GM19468 (cell line): Measurements from ENCODE around the gene CREBBP.
A peak's percentile ranks its signal among the peaks of the same experiment; 100 is the strongest.

Experiments
- ATAC-seq: cut with Tn5 transposase; IDR thresholded peaks from one replicate; pipeline ENCODE4 v1.9.1; 2021; ENCODE audit warnings: mild to moderate bottlenecking, moderate library complexity, moderate number of reproducible peaks; ENCODE audit not compliant: unreplicated experiment; ENCODE audit errors: extremely low read depth

The CREBBP gene

DNA sequence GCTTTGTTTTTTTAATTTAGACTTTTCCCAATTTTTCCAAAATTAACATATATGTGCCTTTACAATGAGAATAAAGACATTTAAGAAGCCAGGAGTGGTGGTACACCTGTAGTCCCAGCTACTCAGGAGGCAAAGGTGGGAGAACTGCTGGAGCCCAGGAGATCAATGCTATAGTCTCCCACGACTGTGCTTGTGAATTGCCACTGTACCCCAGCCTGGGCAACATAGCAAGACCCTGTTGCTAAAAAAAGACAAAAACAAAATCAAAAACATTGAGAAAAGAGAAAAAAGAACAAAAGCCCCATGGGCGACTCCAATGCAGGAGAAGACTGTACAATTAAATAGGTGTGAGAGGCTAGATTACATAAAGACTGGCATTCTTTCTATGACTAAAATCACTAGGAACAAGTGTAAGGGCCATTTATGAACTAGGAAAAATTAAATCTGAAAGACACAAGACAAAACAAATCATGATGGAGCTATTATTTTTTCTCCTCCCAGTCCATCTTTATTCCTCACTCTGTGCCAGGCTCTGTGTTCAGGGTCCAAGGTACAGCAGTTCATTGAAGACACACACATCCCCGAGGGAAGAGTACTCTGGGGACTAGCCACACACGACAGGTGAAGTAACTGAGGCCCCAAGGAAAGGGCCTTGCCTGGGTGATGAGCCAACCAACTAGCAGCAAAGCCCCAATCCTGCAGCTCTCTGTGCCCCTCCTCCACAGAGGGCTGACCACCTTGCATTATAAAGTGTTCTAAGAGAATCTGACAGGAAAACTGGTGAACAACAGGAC lies 79.8 kb downstream of the CREBBP start:
- ATAC-seq, result no peak

- ATAC-seq, result no peak
These were observed 80.5 kb downstream of the CREBBP start for GRCh38 chr16:3800019-3800418.

- no peak for ATAC-seq
These were observed 81.2 kb downstream of the CREBBP start for GRCh38 chr16:3799354-3799753.

DNA sequence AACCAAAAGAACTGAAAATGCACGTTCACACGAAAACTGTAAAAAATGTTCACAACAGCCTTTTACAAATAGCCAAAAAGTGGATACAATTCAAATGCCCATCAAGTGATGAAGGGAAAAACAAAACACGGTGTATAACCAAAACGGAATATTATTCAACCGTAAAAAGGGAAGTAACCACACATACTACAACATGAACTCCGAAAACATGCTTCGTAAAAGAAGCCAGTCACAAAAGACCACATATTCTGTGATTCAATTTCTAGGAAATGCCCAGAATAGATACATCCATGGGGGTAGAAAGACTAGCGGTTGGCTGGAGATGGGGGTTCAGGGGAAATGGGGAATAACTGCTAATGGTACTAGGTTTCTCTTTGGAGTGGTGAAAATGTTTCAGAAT lies 81.7 kb downstream of the CREBBP start:
- ATAC-seq, result no peak

GRCh38 chr16:3797904-3798811 lies 82.4 kb downstream of the CREBBP start:
- ATAC-seq, result no peak

- no peak for ATAC-seq
These were observed 83.0 kb downstream of the CREBBP start for GRCh38 chr16:3797473-3797872.

DNA sequence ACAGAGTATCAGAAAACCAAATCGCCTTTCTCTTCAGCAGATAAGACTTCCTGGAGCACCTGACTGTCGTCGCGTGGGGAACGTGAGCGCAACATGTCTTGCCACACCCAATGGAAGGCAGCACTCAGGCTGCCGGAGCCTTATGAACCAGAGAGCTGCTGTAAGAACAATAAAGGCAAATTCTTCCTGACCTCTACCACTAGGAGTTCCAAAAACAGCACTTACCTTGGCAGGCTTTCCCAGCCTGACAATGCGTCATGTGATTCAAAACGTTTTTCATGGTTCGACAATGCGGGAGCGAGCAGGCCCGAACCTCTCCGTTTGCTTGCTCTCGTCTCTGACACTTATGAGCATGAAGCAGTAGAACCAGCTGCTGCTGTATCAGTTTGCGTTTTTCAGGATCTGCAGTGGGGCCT lies 87.3 kb downstream of the CREBBP start:
- no peak for ATAC-seq

DNA sequence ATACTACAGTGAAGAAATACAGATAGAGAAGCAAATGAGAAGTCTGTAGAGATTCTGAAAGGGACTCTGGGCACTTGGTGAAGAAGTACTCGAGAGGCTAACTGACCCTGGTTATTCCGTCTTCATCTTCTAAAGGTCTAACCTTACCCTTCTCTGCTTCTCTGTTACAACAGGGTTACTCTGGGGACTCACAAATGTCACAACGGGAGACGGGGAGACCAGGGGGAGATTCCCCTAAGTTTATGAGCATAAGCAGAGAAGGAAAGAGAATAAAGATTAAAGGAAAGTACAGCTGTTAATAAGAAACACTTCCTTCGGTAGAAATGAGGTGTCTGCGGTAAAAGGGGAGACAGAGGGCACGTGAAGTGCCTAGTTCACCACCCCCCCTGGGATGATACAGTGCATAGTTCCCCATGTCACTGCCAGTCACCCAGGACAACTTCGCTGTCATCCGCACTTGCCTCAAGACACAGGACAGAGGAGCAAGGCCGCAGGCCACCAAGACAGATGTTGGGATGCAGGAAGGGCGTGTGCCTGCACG lies 88.0 kb downstream of the CREBBP start:
- no peak for ATAC-seq

GRCh38 chr16:3791701-3792100 lies 88.8 kb downstream of the CREBBP start:
- ATAC-seq, result no peak

GRCh38 chr16:3789375-3790099 lies 91.0 kb downstream of the CREBBP start:
- no peak for ATAC-seq

DNA sequence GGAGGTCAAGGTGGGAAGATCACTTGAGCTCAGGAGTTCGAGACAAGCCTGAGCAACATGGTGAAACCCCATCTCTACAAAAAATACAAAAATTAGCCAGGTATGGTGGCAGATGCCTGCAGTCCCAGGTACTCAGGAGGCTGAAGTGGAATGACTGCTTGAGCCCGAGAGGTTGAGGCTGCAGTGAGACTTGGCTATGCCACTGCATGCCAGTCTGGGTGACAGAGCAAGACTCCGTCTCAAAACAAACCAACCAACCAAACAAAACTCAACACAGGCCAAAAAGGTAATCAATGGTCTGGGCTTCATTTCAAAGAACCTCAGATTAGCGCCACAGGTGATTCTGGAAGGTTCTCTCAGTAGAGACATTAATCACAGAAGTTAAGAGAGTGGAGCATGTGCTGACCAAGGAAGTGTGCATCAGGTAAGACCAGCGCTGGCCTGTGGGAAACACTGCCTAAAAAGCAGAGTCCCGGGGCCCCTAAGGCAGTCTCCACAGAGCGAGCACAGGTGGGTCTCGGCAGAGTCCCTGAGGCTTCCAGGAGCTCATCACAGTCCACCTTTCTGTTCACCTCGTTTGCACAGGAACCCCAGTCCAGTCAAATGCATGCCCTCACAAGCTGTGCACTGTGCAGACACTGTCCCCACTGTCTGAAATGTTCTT lies 91.7 kb downstream of the CREBBP start:
- ATAC-seq, result no peak

- ATAC-seq, result peak; percentile 47
These were observed 92.4 kb downstream of the CREBBP start for GRCh38 chr16:3787924-3788661.

- no peak for ATAC-seq
These were observed 95.1 kb downstream of the CREBBP start for GRCh38 chr16:3785413-3785812.

GRCh38 chr16:3783516-3783915 lies 97.0 kb downstream of the CREBBP start:
- ATAC-seq, result no peak

DNA sequence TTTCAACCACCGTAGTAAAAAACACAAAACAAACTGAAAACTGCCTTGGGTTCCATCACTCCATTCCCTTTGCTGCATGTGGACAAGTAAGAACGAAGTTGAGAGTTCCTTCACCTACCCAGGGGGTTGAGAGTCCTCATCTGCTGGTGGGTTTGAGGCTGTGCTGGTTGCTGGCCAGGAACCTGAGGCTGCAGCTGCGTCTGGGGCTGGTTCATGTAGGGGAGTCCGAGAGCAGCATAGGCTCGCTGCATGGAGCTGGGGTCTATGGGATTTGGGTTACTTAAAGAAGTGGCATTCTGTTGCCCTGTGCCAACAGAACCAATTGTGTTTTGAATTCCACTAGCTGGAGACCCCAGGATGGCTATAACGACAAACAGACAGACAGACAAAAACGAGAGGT lies 97.9 kb downstream of the CREBBP start:
- ATAC-seq, result no peak

DNA sequence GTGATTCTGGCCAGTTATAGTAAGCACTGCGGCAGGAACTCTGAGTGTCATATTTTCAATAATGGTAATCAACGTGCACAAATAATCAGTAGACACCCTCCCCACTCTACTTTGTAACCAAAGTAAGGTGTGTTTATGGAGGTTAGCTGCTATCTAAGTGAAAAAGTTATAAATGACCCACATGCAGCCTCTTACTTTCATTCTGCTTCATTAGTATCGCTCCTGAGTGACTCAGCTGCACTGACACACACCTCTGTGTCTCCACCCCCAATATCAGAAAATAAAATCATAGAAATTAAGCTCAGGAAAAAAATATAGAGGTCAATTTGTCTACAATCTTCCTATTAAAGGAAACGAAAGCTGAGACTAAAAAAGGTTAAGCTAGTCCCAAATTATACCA lies 99.1 kb downstream of the CREBBP start:
- no peak for ATAC-seq

- no peak for ATAC-seq
These were observed 99.9 kb downstream of the CREBBP start for GRCh38 chr16:3780570-3780969.

GRCh38 chr16:3776316-3776715 lies 104.2 kb downstream of the CREBBP start:
- no peak for ATAC-seq

- ATAC-seq, result no peak
These were observed 105.7 kb downstream of the CREBBP start for GRCh38 chr16:3774819-3775218.
